ENCODE results near the gene NKD1.
A peak's percentile ranks its signal among the peaks of the same experiment; 100 is the strongest.

Gene NKD1

DNA sequence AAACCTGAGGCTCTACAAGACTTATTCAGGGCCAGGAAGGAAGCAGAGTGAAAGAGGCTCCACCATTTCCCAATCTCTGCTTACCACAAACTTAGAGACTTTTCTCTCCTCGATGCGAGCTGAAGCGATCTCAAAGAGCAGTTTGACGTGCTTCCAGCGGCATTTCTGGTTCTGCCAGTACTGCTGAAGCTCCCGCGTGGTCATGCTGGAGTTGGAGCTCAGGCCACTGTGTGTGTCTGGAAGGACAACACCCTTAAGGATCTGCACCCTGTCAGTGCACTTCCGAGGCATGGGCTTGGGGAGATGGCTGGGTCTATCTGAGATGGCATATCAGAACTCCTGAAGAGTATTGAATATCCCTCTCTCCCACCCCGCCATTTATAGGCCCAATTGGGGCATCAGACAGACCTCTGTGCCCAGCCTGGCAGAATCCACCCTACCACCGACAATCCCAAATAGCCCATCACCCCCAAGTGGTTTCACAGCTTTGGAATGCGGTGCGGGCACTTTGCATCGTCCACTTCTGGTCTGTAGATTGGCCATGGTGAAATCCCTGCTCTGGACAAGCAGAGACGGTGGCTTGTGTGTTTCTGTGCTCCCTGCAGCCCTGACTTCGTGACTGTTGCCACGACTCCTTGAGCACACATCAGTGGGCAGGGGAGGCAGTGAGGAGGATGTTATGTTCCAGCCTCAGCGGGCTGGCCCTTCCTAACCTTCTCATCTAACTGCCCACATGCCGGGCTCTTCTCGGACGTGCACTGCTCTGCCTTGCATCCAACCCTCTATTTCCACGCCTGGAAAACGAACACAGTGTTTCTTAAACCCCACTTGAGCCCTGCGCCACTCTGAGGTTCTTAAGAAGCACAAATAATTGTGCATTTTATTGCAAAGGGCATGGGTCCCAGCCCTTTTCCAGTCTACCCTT, 127.8 kb downstream of the NKD1 start:
- DNase-seq (ENCODE audit: low read depth): no peak

DNA sequence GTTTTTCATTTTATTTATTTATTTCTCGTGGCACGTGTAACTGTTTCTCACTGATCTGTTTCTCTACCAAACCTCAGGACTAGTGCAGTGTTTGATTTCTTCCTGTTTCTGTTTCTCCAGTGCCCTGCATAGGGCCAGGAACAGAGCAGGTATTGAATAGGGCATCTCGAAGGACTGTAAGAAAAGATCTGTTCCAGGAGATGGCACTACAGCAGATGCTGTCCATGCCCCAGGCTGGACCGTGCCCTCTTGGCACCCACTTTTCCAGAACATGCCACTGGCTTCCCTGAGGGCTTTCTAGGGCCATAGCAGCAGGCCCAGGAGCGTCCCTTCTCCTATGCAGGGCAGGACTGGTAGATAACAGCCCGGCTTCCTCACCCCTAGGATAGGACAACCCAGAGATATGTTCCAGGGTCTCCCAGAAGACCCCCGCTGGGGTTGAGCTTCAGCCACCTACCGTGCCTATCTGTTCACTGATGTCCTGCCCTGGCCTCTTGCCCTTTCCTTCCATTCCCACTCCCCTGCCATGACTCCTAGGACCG, 128.6 kb downstream of the NKD1 start:
- DNase-seq (ENCODE audit: low read depth): no peak

DNA sequence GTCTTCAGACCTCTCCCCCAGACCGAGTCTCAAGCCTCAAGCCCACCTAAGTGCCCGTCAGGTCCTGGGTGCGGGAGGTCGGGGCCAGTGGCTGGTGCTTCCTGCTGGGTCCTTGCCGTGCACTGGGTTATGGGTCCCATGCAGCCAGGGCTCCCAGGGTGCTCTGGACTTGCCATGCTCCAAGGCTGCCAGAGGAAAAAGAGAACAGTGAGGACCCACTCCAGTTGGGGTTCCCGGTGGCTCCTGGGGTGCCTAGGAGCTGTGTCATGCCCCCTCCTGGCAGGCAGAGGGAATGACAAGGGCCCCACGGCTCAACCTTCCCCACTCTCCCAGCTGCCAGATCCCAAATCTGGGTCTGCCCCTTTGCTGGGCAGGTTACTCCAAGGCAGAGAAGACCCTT, 129.2 kb downstream of the NKD1 start:
- DNase-seq (ENCODE audit: low read depth): no peak

DNA sequence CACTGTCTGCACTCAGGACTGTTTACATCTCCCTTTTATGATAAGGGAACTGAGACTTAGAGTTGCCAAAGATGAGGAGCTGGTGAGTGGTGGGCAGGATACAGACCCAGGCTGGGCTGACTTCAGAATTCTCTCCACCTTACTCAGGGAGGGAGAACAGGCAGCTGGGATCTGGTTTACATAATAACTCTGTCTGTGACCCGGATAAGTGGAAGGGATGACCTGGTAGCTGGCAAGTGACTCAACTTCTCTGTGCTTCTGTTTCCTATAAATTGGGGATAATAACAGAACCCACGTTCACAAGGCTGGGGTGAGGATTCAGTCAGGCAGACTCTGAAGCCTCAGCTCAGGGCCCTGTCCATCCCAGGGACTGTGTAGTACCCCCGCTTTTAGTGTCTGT, 130.3 kb downstream of the NKD1 start:
- DNase-seq (ENCODE audit: low read depth): no peak

DNA sequence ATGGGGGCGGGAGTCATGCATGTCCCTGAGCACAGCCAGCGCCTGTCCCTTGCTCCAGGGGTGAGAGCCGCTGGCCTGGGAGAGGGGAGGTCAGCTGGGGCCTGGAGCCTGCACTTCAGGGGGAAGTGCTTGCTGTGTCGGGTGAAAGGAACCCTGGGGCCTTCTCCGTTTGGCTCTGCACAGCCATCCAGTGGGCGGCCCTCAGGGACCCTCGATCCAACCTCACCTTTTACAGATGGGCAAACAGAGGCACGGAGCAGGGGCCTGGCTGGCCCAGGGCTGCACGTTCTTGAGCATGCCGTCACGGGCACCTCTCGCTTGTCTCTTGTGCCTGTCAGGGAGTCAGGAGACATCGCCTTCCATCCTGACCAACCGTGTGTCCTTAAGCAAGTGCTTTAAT, 131.1 kb downstream of the NKD1 start:
- no peak for DNase-seq (ENCODE audit: low read depth)

DNA sequence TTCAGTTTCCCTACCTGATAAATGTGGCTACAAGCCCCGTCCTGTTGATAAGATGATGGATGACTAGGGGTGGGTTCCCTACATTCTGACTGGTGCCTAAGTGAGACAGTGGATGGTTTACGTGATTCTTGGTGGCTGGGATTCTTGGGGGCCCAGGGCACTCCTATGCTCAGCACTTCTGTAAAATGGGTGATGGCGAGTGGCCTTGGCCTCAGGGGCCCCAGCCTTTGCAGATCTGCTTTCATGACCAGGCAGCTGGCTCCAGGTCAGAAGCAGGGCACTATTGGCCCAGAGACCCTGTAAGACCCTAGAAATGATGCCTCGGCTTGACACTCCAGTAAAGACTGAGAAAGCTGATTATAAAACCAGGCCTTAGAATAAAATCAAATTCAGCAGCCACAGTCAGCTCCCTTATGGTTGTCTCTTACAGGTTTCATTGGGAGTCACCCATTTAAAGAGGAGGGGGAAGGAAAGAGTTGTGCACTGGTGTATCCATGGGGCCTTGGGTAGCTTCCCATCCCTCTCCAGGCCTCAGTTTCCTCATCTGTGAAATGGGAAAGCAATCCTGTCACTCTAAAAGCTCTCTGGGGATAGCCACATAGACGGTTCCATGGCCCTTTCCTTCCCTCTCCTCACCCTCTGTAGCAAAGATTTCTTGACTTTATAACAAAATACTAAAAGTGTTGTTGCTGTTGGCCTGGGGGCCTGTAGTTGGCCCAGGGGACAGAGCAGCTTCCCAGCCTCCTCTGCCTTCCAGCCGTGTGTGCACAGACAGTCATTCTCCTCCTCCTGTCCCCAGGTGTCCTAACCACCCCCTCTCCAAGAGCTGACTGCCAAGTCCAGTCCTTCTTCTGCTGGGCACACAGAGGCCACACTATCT, 131.7 kb downstream of the NKD1 start:
- no peak for DNase-seq (ENCODE audit: low read depth)

DNA sequence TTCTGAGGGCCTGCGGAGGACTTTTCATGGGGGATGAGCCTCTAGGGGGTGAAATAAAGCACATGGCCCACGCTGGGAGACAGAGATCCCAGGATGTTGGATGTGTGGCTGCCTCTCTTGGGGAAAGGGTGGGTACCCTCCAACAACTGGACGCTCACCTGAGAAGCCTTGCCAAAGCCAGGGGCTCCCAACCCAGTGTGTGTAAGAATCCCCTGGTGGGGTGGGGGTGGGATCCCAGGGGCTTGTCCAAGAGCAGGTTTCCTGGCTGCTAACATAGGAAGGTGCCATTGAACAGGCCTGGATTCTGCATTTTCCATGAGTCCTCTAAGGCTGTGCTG, 132.3 kb downstream of the NKD1 start:
- no peak for DNase-seq (ENCODE audit: low read depth)

DNA sequence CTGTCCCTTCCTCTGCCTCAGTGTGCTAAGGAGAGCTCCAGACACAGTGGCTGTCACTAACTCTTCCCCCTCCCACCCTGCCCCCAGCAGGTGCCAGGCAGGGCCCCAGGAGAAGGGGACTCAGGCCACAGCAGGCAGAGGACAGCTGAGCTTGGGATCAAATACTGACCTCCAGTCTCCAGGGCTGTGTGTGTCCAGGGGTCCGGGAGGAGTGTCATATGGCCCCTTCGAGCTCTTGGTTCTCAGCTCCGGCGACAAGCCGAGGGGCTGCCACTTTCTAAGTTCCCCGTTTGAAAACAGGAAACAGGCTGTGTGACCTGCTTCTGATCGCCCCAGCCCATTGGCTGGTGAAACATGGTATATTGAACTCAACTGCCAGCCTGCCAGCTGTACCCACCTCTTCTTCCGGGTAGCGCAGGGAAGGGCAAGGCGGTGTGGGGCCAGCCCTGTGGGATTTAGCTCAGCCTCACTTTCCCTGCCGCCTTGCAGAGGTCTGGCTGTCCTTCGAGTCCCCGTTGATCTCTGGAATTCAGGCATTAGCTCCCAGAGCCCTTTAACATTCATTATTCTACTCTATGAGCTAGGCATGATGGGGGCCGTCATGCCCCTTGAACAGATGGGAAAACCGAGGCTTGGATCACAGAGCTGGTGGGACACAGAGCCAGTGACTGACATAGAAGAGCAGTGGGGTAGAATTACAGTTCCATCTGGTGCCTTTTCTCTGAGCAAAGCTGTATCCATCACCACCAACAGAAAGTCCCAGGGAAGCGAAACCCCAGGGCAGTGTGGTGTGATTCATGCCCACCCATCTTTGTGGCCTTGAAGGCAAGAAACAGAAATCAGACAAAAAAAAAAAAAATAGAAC, 133.1 kb downstream of the NKD1 start, which contains the start of gene SNX20:
Gene SNX20 (minus strand): TSS at position 292 of the 865 bp plus-strand sequence. CDS start 3,786 bp downstream, outside the sequence.
- DNase-seq (ENCODE audit: low read depth): no peak

DNA sequence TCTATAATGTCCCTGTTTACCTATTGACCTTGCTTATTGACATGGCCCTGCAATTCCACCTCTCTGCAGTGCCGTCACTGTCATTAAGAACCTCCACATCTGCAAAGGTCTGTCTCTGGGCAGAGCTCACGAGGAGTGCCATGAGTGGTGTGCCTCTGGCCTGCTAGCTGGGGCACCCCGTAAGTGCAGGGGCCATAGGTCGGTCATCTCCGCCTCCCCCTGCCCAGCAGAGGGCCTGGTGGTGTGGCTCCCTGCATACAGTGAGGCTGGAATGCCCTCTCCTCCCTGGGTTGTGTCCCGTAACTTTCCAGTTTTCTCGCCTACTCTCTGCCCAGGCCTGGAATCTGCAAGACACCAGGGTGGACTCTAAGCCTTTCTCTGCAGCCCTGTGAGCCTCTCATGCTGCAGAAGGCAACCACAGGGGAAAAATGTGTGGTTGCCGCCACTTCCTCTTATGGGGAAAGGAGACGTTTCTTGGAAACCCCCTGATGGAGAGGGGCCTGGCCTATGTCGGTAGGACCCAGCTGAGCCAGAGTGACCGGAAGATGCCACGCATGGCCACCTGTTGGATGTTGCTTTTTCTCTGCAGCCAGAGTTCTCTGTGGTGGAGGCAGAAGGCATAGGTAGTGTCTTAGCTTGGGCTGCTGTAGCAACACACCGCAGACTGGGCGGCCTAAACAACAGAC, 135.6 kb downstream of the NKD1 start:
- no peak for DNase-seq (ENCODE audit: low read depth)

DNA sequence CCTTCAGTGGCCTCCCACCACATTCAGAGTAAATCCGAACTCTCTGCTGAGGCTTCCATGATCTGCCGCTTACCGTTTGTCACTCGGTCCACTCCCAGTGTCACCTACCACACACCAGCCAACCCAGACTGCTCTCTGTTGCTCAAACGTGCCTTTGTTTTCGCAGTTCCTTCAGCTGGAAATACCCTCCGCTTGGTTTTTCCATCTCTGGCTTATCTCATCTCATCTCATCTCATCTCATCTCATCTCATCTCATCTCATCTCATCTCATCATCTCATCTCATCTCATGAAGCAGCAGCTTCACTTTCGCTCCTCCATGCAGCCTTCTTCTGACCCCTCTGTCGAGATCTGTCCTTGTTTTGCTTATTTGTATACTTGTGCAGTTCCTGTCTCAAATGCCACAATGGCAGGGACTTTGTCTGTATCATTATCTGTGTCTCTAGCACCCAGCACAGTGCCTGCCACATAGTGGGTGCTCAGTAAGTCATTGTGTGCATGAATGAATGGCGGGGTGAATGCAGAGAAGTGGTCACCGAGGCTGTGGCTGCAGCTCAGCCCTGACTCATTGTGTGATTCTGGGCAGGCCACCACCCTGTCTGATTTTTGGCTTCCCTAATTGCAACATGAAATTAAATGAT, 136.7 kb downstream of the NKD1 start:
- DNase-seq (ENCODE audit: low read depth): no peak

DNA sequence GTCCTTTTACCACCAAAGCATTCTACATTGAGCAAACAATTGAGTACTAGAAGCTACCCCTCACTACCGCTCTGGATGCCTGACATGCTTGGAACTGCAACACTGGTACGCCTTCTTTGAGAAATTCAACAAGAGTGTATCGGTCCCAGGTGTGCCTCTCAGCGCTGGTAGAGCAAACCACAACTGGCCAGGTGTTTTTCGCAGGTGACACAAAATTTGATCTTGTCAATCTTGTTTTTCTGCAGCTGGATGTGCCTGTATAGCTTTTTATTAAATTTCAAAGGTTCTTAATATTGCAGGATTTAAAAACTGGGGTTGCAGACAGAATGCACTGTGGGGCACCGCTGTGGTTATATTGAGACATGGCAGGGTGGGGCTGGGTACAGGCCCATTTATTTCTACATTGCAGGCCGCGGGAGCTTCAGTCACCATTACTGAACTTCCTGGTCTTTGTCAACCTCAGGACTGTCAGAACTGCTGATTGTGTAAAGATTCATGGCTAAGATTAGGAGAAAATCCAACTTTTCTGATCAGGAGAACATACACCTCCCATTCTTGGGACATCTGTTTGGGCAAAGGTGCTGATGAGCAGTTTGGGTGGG, 137.4 kb downstream of the NKD1 start:
- no peak for DNase-seq (ENCODE audit: low read depth)

DNA sequence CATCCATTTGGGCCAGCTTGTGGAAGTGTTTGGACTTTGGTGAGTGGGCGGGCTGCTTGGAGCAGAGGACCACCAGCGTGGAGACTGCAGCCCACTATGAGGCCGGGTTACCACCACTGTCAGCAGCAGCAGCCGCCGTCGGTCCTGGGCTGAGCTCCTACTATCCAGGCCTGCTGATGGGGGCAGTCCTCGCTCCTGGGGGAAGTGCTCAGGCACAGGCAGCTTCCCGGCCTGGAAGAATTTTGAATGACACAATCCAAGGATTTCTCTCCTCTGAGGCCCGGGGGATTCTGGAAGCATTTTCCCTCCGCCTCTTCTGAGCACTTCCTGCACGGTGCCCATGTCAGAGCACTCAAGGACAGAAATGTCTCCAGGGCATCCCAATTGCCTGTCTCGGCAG, 139.9 kb downstream of the NKD1 start:
- no peak for DNase-seq (ENCODE audit: low read depth)

DNA sequence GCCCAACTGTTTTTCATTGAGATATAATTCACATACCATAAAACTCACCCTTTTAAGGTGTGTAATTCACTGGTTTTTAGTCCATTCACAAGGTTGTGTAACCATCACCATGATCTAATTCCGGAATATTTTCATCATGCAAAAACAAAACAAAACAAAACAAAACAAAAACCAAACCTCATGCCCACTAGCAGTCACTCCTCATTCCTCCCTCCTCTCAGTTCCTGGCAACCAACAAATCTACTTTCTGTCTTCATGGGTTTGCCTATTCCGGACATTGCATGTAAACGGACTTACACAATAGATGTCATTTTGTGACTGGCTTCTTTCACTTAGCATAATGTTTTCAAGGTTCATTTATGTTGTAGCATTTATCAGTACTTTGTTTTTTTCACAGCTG, 140.7 kb downstream of the NKD1 start:
- no peak for DNase-seq (ENCODE audit: low read depth)

DNA sequence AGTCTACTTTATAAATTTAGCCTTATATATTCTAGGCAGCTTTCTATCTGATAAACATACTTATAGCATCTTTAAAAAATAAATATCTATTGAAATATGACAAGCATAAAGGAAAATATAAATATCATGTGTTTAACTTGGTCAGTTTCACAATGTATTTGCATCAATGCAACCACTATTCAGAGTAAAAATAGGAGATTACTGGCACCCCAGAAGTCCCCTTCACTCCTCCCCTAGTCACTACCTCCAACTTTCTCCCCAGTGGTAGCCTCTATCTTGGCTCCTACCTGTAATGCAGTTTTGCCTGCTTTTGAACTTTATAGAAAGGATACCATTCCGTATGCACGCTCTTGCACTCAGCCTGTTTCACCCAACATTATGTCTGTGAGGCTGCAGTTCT, 142.0 kb downstream of the NKD1 start:
- no peak for DNase-seq (ENCODE audit: low read depth)

DNA sequence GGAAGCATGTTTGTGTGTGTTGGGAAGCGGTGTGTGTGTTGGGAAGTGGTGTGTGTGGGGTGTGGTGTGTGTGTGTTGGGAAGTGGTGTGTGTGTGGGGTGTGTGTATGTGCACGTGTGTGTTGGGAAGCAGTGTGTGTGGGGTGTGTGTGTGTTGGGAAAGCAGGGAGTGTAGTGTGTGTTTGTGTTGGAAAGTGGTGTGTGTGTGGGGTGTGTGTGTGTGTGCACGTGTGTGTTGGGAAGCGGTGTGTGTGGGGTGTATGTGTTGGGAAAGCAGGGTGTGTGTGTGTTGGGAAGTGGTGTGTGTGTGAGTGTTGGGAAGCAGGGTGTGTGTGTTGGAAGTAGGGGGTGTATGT, 144.4 kb downstream of the NKD1 start:
- no peak for DNase-seq (ENCODE audit: low read depth)

DNA sequence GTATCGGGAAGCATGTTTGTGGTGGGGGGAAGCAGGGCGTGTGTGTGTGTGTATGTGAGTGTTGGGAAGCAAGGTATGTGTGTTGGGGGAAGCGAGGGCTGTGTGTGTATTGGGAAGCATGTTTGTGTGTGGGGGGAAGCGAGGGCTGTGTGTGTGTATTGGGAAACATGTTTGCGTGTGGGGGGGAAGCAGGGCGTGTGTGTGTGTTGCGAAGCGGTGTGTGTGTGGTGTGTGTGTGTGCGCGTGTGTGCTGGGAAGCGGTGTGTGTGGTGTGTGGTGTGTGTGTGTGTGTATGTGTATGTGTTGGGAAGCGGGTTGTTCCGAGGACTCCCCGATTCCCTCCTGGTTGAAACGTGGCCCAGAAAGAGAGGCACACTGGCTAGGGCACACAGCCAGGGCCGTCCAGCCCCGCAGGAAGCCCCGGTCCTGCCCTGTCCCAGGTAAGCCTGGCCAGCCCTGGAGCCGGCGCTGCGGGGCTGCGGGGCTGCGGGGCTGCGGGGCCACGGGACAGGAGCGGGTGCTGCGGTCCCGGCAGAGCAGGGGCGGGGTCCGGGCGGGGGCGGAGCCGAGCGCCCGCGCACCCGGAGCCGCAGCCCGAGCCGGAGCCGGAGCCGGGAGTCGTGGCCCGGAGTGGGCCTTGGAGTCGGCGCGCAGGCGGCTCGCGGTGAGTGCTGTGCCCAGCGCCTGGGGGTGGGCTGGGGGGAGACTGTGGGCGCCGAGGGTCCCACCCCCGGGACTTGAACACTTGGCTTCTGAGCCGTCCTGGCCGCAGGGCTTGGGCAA, 145.0 kb downstream of the NKD1 start, which contains the start of gene NOD2:
Gene NOD2 (plus strand): TSS at position 608 of the 783 bp plus-strand sequence. CDS start 5,890 bp downstream, outside the sequence.
- peak; percentile 26 for DNase-seq (ENCODE audit: low read depth)

DNA sequence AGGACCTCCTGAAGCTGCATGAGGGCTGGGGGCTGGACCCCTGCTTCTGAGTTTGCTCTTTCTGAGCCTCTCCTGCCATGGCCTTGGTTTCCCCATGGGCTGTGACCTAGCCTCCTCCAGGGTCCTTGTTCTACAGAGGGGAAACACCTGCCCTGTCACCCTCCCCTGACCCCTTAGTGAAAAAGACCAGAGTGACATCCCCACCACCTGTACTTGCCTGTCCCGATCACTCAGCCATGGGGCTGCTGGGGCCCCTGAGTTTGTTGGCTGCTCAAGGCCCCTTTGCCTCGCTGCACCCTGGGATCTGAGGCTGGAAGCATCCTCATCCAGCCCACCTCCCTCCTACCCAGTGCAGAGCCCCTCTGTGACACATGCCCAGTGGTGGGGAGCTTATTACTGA, 146.0 kb downstream of the NKD1 start:
- DNase-seq (ENCODE audit: low read depth): no peak

DNA sequence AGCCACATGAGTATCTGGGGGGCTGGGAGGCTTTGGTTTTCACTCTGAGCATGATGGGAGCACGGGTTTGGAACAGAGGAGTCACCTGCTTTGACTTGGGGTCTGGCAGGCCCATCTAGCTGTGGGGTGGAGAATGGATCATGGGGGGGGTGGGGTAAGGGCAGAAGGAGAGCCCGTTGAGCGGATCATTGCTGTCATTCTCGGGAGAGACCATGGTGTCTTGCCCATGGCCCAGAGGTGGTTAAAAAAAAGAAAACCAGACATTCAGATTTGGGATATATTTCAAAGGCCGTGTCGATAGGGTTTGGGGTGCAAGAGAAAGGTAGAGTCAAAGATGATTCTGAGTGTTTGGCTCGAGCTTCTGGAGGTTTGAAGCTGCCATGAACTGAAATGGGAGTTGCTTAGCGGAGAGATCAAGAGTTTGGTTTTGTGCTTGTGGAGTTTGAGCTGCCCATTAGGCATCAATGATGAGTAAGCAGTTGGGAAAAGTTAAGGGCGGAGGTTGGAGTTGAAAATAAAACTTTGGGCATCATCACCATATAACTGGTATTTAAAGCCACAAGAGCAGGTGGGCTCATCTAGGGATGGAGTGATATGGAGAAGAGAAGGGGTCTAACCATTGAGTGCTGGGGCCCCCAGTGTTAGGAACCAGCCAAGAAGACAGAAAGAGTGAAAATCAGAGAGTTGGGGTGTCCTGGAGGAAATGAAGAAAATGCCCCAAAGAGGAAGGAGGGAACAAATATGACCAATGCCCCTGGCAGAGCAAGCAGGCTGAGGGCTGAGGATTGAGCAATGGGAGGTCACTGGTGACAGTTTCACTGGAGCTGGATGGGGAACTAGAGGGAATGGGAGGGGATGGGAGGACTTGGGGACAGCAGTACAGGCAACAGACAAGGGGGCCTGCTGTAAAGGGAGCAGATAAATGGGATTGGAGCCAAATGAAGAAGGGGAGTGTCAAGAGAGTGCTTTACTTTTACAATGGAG, 147.1 kb downstream of the NKD1 start:
- no peak for DNase-seq (ENCODE audit: low read depth)
